SU-DHL-6 (cell line): Measurements from ENCODE around the gene FLNB.
"Not testable (repeated sequence)": the region's sequence is repeated elsewhere in the genome, so short reads cannot be mapped to it uniquely, and the experiment has no call there.

Experiments
- H2AFZ ChIP-seq: fragments of 200-600 bp; sonication (generic); 2 replicates; pipeline ENCODE4 v1.6.1; 2014; ENCODE audit warnings: low read depth, mild to moderate bottlenecking, moderate library complexity, mixed read lengths, antibody characterized with exemption, low read length; ENCODE audit not compliant: severe bottlenecking
- H3F3A ChIP-seq: fragments of 200-600 bp; shearing (Covaris generic); 2 replicates; pipeline ENCODE4 v1.6.0; 2016; ENCODE audit warnings: antibody characterized with exemption, mild to moderate bottlenecking; ENCODE audit not compliant: insufficient read depth
- H3K27ac ChIP-seq: fragments of 200-600 bp; sonication (generic); 2 replicates; pipeline ENCODE4 v1.5.1; 2016; ENCODE audit warnings: low read depth, mild to moderate bottlenecking, low read length, moderate library complexity, mixed read lengths
- H3K27me3 ChIP-seq: fragments of 200-600 bp; sonication (generic), shearing (Covaris generic); 2 replicates; pipeline ENCODE4 v1.6.0; 2014; ENCODE audit warnings: mild to moderate bottlenecking, low read length
- H3K36me3 ChIP-seq: fragments of 200-600 bp; sonication (generic); 2 replicates; pipeline ENCODE4 v1.6.1; 2014; ENCODE audit warnings: mild to moderate bottlenecking, low read length, mixed read lengths
- H3K4me2 ChIP-seq: fragments of 300-600, 200-600 bp; shearing (Covaris generic), sonication (generic); 2 replicates; pipeline ENCODE4 v1.6.0; 2014; ENCODE audit warnings: low read length, low read depth, mild to moderate bottlenecking; ENCODE audit not compliant: poor library complexity, severe bottlenecking
- H3K4me3 ChIP-seq: fragments of 200-600 bp; sonication (generic); 2 replicates; pipeline ENCODE4 v1.5.1; 2014; ENCODE audit warnings: antibody characterized with exemption, low read length, mild to moderate bottlenecking, mixed read lengths; ENCODE audit not compliant: insufficient read depth, poor library complexity, severe bottlenecking
- H3K79me2 ChIP-seq: fragments of 200-600 bp; sonication (generic); 2 replicates; pipeline ENCODE4 v1.6.1; 2014; ENCODE audit warnings: mild to moderate bottlenecking, low read length, moderate library complexity; ENCODE audit not compliant: insufficient read depth
- H3K9ac ChIP-seq: fragments of 200-600 bp; sonication (generic); 2 replicates; pipeline ENCODE4 v1.7.0; 2014; ENCODE audit warnings: mild to moderate bottlenecking, low read length
- H3K9me2 ChIP-seq: fragments of 200-600 bp; sonication (generic); replicated peaks from 2 replicates; pipeline ENCODE4 v1.6.1; 2014; ENCODE audit warnings: low read length; ENCODE audit not compliant: insufficient read depth
- H3K9me3 ChIP-seq: fragments of 200-600 bp; sonication (generic); 2 replicates; pipeline ENCODE4 v1.6.1; 2014; ENCODE audit warnings: low read length, mixed read lengths; ENCODE audit not compliant: insufficient read depth
- H4K20me1 ChIP-seq: fragments of 200-600 bp; sonication (generic); 2 replicates; pipeline ENCODE4 v1.6.1; 2014; ENCODE audit warnings: low read depth, mild to moderate bottlenecking, antibody characterized with exemption, low read length, moderate library complexity, mixed read lengths
- CTCF ChIP-seq: fragments of 200-600 bp; sonication (generic); IDR thresholded peaks from one replicate; pipeline ENCODE4 v1.5.1; 2017; ENCODE audit warnings: antibody characterized with exemption, mild to moderate bottlenecking, low read length, moderate library complexity; ENCODE audit not compliant: insufficient read depth, poor library complexity, severe bottlenecking
- EZH2phosphoT487 ChIP-seq: fragments of 200-600 bp; sonication (generic), shearing (Covaris generic); conservative IDR thresholded peaks from 2 replicates; pipeline ENCODE4 v1.6.1; 2018; ENCODE audit warnings: mild to moderate bottlenecking, antibody characterized with exemption, low read length, moderate library complexity, mixed read lengths

FLNB gene

DNA sequence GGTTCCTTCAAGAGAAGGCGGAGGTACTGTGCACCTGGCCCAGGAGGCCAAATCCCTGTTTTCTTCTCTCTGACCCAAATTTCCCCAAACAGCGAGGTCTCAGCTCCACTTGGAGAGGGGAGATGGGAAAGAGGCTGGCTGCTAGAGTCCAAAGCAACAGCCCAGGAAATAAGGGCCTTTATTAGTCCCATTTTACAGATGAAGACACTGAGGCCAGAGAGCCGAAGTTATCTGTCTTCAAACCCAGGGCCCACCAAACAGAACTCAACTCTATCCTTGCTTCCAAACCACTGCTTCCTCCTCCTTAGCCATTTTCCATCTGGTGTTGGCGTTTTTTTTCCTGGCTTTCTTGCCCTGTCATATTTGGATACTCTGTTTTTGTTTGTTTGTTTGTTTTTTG is 22.0 kb upstream of the FLNB start:
- Histone ChIP-seq H2AFZ (no peak overlapping the region), H4K20me1 (no peaks in the 10 kb centered on the region), H3K9me3 (no peaks in the 10 kb centered on the region), H3K4me2 (no peak overlapping the region), H3K9ac (no peak overlapping the region), H3K36me3 (no peaks in the 10 kb centered on the region), H3K27ac (no peak overlapping the region), H3K27me3 (no peaks in the 10 kb centered on the region), H3K4me3 (no peak overlapping the region), H3K79me2 (no peaks in the 10 kb centered on the region), H3K9me2 (no peaks in the 10 kb centered on the region), H3F3A (no peaks in the 10 kb centered on the region)
- TF ChIP-seq CTCF (no peak), EZH2phosphoT487 (no peak)

DNA sequence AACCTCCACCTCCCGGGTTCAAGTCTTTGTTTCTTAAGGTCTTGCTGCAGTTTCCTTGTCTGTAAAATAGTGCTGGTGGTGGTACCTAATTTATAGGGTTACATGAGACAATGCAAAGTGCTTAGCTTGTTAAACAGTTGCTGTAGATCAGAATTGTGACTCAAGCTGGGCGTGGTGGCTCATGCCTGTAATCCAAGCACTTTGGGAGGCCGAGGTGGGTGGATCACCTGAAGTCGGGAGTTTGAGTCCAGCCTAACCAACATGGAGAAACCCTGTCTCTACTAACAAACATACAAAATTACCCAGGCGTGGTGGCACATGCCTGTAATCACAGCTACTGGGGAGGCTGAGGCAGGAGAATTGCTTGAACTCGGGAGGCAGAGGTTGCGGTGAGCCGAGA is 19.0 kb upstream of the FLNB start:
- not testable (repeated sequence) for H3K27me3 ChIP-seq, H3K27ac ChIP-seq, H3K4me3 ChIP-seq, H4K20me1 ChIP-seq, H3K9me3 ChIP-seq, H2AFZ ChIP-seq, H3K9me2 ChIP-seq, H3K36me3 ChIP-seq, H3K79me2 ChIP-seq, H3K9ac ChIP-seq, H3K4me2 ChIP-seq, H3F3A ChIP-seq

GRCh38 chr3:57989646-57990045 is 18.6 kb upstream of the FLNB start:
- H2AFZ ChIP-seq, result no peak overlapping the region
- no peak overlapping the region for H3K9ac ChIP-seq
- H4K20me1 ChIP-seq, result no peaks in the 10 kb centered on the region
- no peaks in the 10 kb centered on the region for H3K9me2 ChIP-seq
- H3K79me2 ChIP-seq, result no peaks in the 10 kb centered on the region
- H3K4me2 ChIP-seq, result no peak overlapping the region
- H3K36me3 ChIP-seq, result no peaks in the 10 kb centered on the region
- H3K27me3 ChIP-seq, result no peaks in the 10 kb centered on the region
- H3F3A ChIP-seq, result no peaks in the 10 kb centered on the region
- no peak overlapping the region for H3K4me3 ChIP-seq
- TF ChIP-seq CTCF, result no peak
- no peak for TF ChIP-seq EZH2phosphoT487
- H3K27ac ChIP-seq, result no peak overlapping the region
- no peaks in the 10 kb centered on the region for H3K9me3 ChIP-seq

DNA sequence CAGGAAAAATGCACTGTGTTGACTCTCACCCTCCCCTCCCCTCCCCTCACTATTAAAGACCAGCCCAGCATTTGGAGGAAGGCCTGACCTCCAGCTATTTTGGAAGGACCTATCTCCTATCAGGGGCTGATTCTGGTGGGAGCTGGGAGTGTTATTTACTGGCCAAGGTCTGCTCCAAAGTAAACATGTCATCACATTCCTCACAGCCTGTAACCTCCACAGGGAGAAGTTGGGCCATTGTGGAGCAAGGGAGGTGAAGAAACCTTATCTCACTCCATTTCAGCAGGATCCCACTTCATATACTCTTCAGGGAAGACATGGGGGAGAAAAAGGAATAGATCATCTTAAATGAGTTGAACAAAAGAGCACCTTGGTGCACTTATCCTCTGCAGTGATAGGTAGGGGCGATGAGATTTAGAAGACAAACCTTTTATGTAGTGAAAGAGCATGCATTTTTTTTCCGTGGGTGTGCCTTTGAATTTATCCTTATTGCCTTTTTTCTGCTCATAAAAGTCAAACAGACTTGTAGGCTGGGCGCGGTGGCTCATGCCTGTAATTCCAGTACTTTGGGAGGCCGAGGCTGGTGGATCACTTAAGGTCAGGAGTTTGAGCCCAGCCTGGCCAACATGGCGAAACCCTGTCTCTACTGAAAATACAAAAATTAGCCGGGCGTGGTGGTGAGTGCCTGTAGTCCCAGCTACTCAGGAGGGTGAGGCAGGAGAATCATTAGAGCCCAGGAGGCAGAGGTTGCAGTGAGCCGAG is 15.6 kb upstream of the FLNB start:
- Histone ChIP-seq H3K27ac (no peak overlapping the region), H3K9ac (no peak overlapping the region), H2AFZ (no peak overlapping the region), H3K79me2 (no peaks in the 10 kb centered on the region), H3K36me3 (no peaks in the 10 kb centered on the region), H3K9me2 (no peaks in the 10 kb centered on the region), H3F3A (no peaks in the 10 kb centered on the region), H4K20me1 (no peaks in the 10 kb centered on the region), H3K27me3 (no peaks in the 10 kb centered on the region), H3K4me3 (no peak overlapping the region), H3K9me3 (no peaks in the 10 kb centered on the region), H3K4me2 (no peak overlapping the region)
- TF ChIP-seq EZH2phosphoT487 (no peak), CTCF (no peak)
